Skeletal muscle tissue (tissue), 4 donors: ENCODE results near the gene UNC5CL. TPM values are rescaled to one million over a fixed set of nuclear protein-coding genes. Genes with fewer than 3 reads are reported as not detected.

Experiments used
- H3K27ac ChIP-seq: one replicate; pipeline ENCODE4 v1.7.0; 2013; ENCODE audit warnings: mild to moderate bottlenecking, low read depth, low read length, inconsistent platforms
- H3K27me3 ChIP-seq, 3 donors: one replicate each; pipeline ENCODE4 v1.7.0; 2013; ENCODE audit warnings: low read length in 3 of 3; ENCODE audit not compliant: control insufficient read depth in 3 of 3, insufficient read depth in 3 of 3
- H3K36me3 ChIP-seq, 3 donors: one replicate each; pipeline ENCODE4 v1.7.0; 2013; ENCODE audit warnings: low read length in 3 of 3; ENCODE audit not compliant: control insufficient read depth in 3 of 3, insufficient read depth in 3 of 3
- H3K4me1 ChIP-seq, 3 donors: one replicate each; pipeline ENCODE4 v1.7.0; 2013; ENCODE audit warnings: low read length in 3 of 3, mild to moderate bottlenecking in 3 of 3; ENCODE audit not compliant: control insufficient read depth in 3 of 3, insufficient read depth in 3 of 3
- H3K4me3 ChIP-seq, 3 donors: one replicate each; pipeline ENCODE4 v1.7.0; 2013; ENCODE audit warnings: low read length in 3 of 3
- H3K9ac ChIP-seq, 3 donors: one replicate each; pipeline ENCODE4 v1.7.0; 2013; ENCODE audit warnings: low read length in 3 of 3, mild to moderate bottlenecking in 3 of 3, moderate library complexity in 2 of 3, low read depth in 1 of 3
- H3K9me3 ChIP-seq, 3 donors: one replicate each; pipeline ENCODE4 v1.7.0; 2013; ENCODE audit warnings: low read length in 3 of 3; ENCODE audit not compliant: control insufficient read depth in 3 of 3
- total RNA-seq: library from RNA; depleted of rRNA; stranded (reverse); fragments of >200 nt; gene quantifications from one replicate; pipeline ENCODE4 v1.2.3, GENCODE V29; 2014
- donor health status: Osteomylitis.

Gene UNC5CL
- total RNA-seq, 1 donor from 2014 or later = 2.1 TPM

- Histone ChIP-seq H3K9ac (peak overlapping the region; percentile 2 to 73 (median 29)), H3K27ac (peak overlapping the region; percentile 94), H3K9me3 (no peaks in the 10 kb centered on the region), H3K4me3 (peak overlapping the region in 1 of 3 donors; percentile 2), H3K4me1 (peaks cover 52 to 65% (median 55%) of the 10 kb centered on the region in 3 donors), H3K27me3 (no peaks in the 10 kb centered on the region), H3K36me3 (peaks cover 8 to 30% (median 10%) of the 10 kb centered on the region in 3 donors)
Measured at GRCh38 chr6:41051873-41052272, 12.9 kb upstream of the UNC5CL start.

GRCh38 chr6:41050536-41050935 lies 11.5 kb upstream of the UNC5CL start:
- Histone ChIP-seq H3K27ac (no peak overlapping the region), H3K9ac (peak overlapping the region in 1 of 3 donors; percentile 35), H3K9me3 (no peaks in the 10 kb centered on the region), H3K4me3 (peak overlapping the region in 1 of 3 donors; percentile 44), H3K4me1 (peaks cover 62 to 73% (median 64%) of the 10 kb centered on the region in 3 donors), H3K36me3 (peaks cover 3 to 20% (median 5%) of the 10 kb centered on the region in 3 donors), H3K27me3 (no peaks in the 10 kb centered on the region)

GRCh38 chr6:41049955-41050354 lies 10.9 kb upstream of the UNC5CL start:
- H3K36me3 ChIP-seq = peaks cover 0 to 15% (median 3%) of the 10 kb centered on the region in 3 donors
- no peaks in the 10 kb centered on the region for H3K27me3 ChIP-seq
- H3K4me1 ChIP-seq = peaks cover 62 to 75% (median 69%) of the 10 kb centered on the region in 3 donors
- H3K9me3 ChIP-seq = no peaks in the 10 kb centered on the region
- H3K9ac ChIP-seq = peak overlapping the region; percentile 35 to 69 (median 45)
- peak overlapping the region; percentile 26 to 44 (median 35) for H3K4me3 ChIP-seq
- H3K27ac ChIP-seq = peak overlapping the region; percentile 79

GRCh38 chr6:41049521-41049920 lies 10.5 kb upstream of the UNC5CL start:
- H3K9ac ChIP-seq = peak overlapping the region; percentile 35 to 69 (median 45)
- peak overlapping the region; percentile 26 to 44 (median 35) for H3K4me3 ChIP-seq
- peaks cover 0 to 10% (median 0%) of the 10 kb centered on the region in 3 donors for H3K36me3 ChIP-seq
- no peaks in the 10 kb centered on the region for H3K27me3 ChIP-seq
- H3K4me1 ChIP-seq = peaks cover 62 to 75% (median 69%) of the 10 kb centered on the region in 3 donors
- H3K9me3 ChIP-seq = no peaks in the 10 kb centered on the region
- peak overlapping the region; percentile 79 for H3K27ac ChIP-seq

GRCh38 chr6:41047745-41048732 lies 9.0 kb upstream of the UNC5CL start:
- H3K27me3 ChIP-seq = no peaks in the 10 kb centered on the region

GRCh38 chr6:41047306-41047705 lies 8.3 kb upstream of the UNC5CL start:
- no peak overlapping the region for H3K9ac ChIP-seq
- no peaks in the 10 kb centered on the region for H3K36me3 ChIP-seq
- H3K4me1 ChIP-seq = peaks cover 56 to 69% (median 63%) of the 10 kb centered on the region in 3 donors
- H3K4me3 ChIP-seq = no peak overlapping the region
- H3K27me3 ChIP-seq = no peaks in the 10 kb centered on the region
- no peak overlapping the region for H3K27ac ChIP-seq
- no peaks in the 10 kb centered on the region for H3K9me3 ChIP-seq

More at GRCh38 chr6:41047745-41048732, 9.0 kb upstream of the UNC5CL start:
- no peaks in the 10 kb centered on the region for H3K36me3 ChIP-seq
- peak overlapping the region; percentile 79 for H3K27ac ChIP-seq
- H3K9me3 ChIP-seq = no peaks in the 10 kb centered on the region
- peak overlapping the region in 2 of 3 donors; percentile 35 to 57 for H3K9ac ChIP-seq
- no peak overlapping the region for H3K4me3 ChIP-seq
- peaks cover 62 to 75% (median 69%) of the 10 kb centered on the region in 3 donors for H3K4me1 ChIP-seq

GRCh38 chr6:41046084-41046483 lies 7.1 kb upstream of the UNC5CL start:
- H3K9me3 ChIP-seq = no peaks in the 10 kb centered on the region
- peaks cover 44 to 56% (median 52%) of the 10 kb centered on the region in 3 donors for H3K4me1 ChIP-seq
- H3K9ac ChIP-seq = no peak overlapping the region
- H3K27ac ChIP-seq = no peak overlapping the region
- H3K4me3 ChIP-seq = no peak overlapping the region
- H3K27me3 ChIP-seq = no peaks in the 10 kb centered on the region
- H3K36me3 ChIP-seq = no peaks in the 10 kb centered on the region

GRCh38 chr6:41045664-41046063 lies 6.6 kb upstream of the UNC5CL start:
- H3K4me1 ChIP-seq = peaks cover 42 to 54% (median 52%) of the 10 kb centered on the region in 3 donors

GRCh38 chr6:41043151-41043550 lies 4.1 kb upstream of the UNC5CL start:
- H3K27ac ChIP-seq = no peak overlapping the region
- no peak overlapping the region for H3K9ac ChIP-seq
- H3K4me1 ChIP-seq = peaks cover 23 to 48% (median 28%) of the 10 kb centered on the region in 3 donors
- H3K9me3 ChIP-seq = no peaks in the 10 kb centered on the region
- H3K27me3 ChIP-seq = no peaks in the 10 kb centered on the region
- no peaks in the 10 kb centered on the region for H3K36me3 ChIP-seq
- H3K4me3 ChIP-seq = no peak overlapping the region

More at GRCh38 chr6:41045664-41046063, 6.6 kb upstream of the UNC5CL start:
- H3K9me3 ChIP-seq = no peaks in the 10 kb centered on the region
- H3K36me3 ChIP-seq = no peaks in the 10 kb centered on the region
- H3K27me3 ChIP-seq = no peaks in the 10 kb centered on the region
- H3K9ac ChIP-seq = no peak overlapping the region
- H3K4me3 ChIP-seq = no peak overlapping the region
- no peak overlapping the region for H3K27ac ChIP-seq
